Smooth muscle cell (in vitro differentiated cells): Measurements from ENCODE around the gene BTBD9. TPM values are rescaled to one million over a fixed set of nuclear protein-coding genes. Genes with fewer than 3 reads are reported as not detected.

Source experiments
- DNase-seq: peaks from one replicate; lab custom pipeline; 2025; ENCODE audit not compliant: unreplicated experiment; lab: John Stamatoyannopoulos, UW
- H2AFZ ChIP-seq: fragments of 200-600 bp; sonication (generic); 2 replicates; pipeline ENCODE4 v1.6.0; 2016; ENCODE audit warnings: antibody characterized with exemption, low read depth, mild to moderate bottlenecking
- H3F3A ChIP-seq: fragments of 200-600 bp; sonication (generic); 2 replicates; pipeline ENCODE4 v1.6.0; 2017; ENCODE audit warnings: antibody characterized with exemption, low read depth
- H3K27ac ChIP-seq: fragments of 200-600 bp; sonication (generic); 2 replicates; pipeline ENCODE4 v1.5.1; 2016; ENCODE audit warnings: low read depth, mild to moderate bottlenecking
- H3K27me3 ChIP-seq: fragments of 200-600 bp; sonication (generic); 2 replicates; pipeline ENCODE4 v1.6.1; 2016; ENCODE audit warnings: low read depth, mild to moderate bottlenecking
- H3K36me3 ChIP-seq: fragments of 200-600 bp; sonication (generic); 2 replicates; pipeline ENCODE4 v1.5.1; 2016; ENCODE audit warnings: low read depth
- H3K4me1 ChIP-seq: fragments of 200-600 bp; sonication (generic); 2 replicates; pipeline ENCODE4 v1.5.1; 2016; ENCODE audit warnings: low read depth
- H3K4me2 ChIP-seq: fragments of 200-600 bp; sonication (generic); 2 replicates; pipeline ENCODE4 v1.6.0; 2016; ENCODE audit warnings: mild to moderate bottlenecking
- H3K4me3 ChIP-seq: fragments of 200-600 bp; sonication (generic); 2 replicates; pipeline ENCODE4 v1.5.1; 2016; ENCODE audit warnings: mild to moderate bottlenecking
- H3K79me2 ChIP-seq: fragments of 200-600 bp; sonication (generic); 2 replicates; pipeline ENCODE4 v1.6.0; 2016; ENCODE audit warnings: low read depth, mild to moderate bottlenecking
- H3K9ac ChIP-seq: fragments of 200-600 bp; sonication (generic); 2 replicates; pipeline ENCODE4 v1.6.0; 2016; ENCODE audit warnings: low read depth
- H3K9me3 ChIP-seq: fragments of 200-600 bp; sonication (generic); replicated peaks from 2 replicates; pipeline ENCODE4 v1.5.1; 2016; ENCODE audit warnings: low read depth
- H4K20me1 ChIP-seq: fragments of 200-600 bp; sonication (generic); 2 replicates; pipeline ENCODE4 v1.6.0; 2016; ENCODE audit warnings: low read depth
- CTCF ChIP-seq: fragments of 200-600 bp; sonication (generic); IDR thresholded peaks from 2 replicates; pipeline ENCODE4 v1.5.1; 2017; ENCODE audit warnings: borderline replicate concordance, mild to moderate bottlenecking, antibody characterized with exemption; ENCODE audit not compliant: insufficient read depth, poor library complexity, severe bottlenecking
- WGBS: methylation state at CpG from one replicate; pipeline ENCODE4 v1.1.7; 2016; ENCODE audit warnings: low lambda C conversion rate; 5-methylcytosine and 5-hydroxymethylcytosine counted together
- polyA plus RNA-seq: library from polyadenylated mRNA; unstranded; fragments of >200 nt; fragmentation: Nextera tagmentation; extraction: Ambion mirVana; gene quantifications from 2 replicates; pipeline ENCODE4 v1.2.1, GENCODE V29; 2016
- total RNA-seq: library from RNA; depleted of rRNA; stranded (reverse); fragments of >200 nt; gene quantifications from 2 replicates; pipeline ENCODE4 v1.2.3, GENCODE V29; 2014

BTBD9 gene
- total and polyA plus RNA-seq, 2 experiments from 2014 or later, result 5.6 to 12.5 TPM

- Histone ChIP-seq H3K4me1 (peaks cover 3% of the 10 kb centered on the region), H3K79me2 (no peaks in the 10 kb centered on the region), H3K27me3 (no peaks in the 10 kb centered on the region), H3K4me2 (no peak overlapping the region), H3K9ac (no peak overlapping the region), H4K20me1 (no peaks in the 10 kb centered on the region), H2AFZ (no peak overlapping the region), H3K27ac (no peak overlapping the region), H3K9me3 (no peaks in the 10 kb centered on the region), H3F3A (no peaks in the 10 kb centered on the region), H3K36me3 (no peaks in the 10 kb centered on the region), H3K4me3 (no peak overlapping the region)
- DNase-seq, result no peak
- TF ChIP-seq CTCF, result no peak
- 97% methylated on average over 5 of the region's 5 CpGs for WGBS
Observed at GRCh38 chr6:38599261-38599660, 40.5 kb downstream of the BTBD9 start.

GRCh38 chr6:38593998-38594665 is 45.6 kb downstream of the BTBD9 start:
- Histone ChIP-seq H4K20me1 (no peaks in the 10 kb centered on the region), H3K27ac (no peak overlapping the region), H3K4me3 (no peak overlapping the region), H3K79me2 (no peaks in the 10 kb centered on the region), H3K27me3 (no peaks in the 10 kb centered on the region), H3F3A (no peaks in the 10 kb centered on the region), H3K4me2 (no peak overlapping the region), H3K4me1 (no peaks in the 10 kb centered on the region), H3K9me3 (no peaks in the 10 kb centered on the region), H2AFZ (no peak overlapping the region), H3K36me3 (no peaks in the 10 kb centered on the region), H3K9ac (no peak overlapping the region)
- no peak for DNase-seq
- TF ChIP-seq CTCF, result no peak
- WGBS, result 93% methylated on average over 3 of the region's 3 CpGs

- Histone ChIP-seq H3K27me3 (no peaks in the 10 kb centered on the region), H3K36me3 (no peaks in the 10 kb centered on the region), H3F3A (no peaks in the 10 kb centered on the region), H3K9ac (no peak overlapping the region), H4K20me1 (no peaks in the 10 kb centered on the region), H2AFZ (no peak overlapping the region), H3K4me1 (no peaks in the 10 kb centered on the region), H3K9me3 (no peaks in the 10 kb centered on the region), H3K4me3 (no peak overlapping the region), H3K27ac (no peak overlapping the region), H3K4me2 (no peak overlapping the region), H3K79me2 (no peaks in the 10 kb centered on the region)
- TF ChIP-seq CTCF, result no peak
- no peak for DNase-seq
Observed at GRCh38 chr6:38593409-38593808, 46.3 kb downstream of the BTBD9 start.

- Histone ChIP-seq H3K9ac (no peak overlapping the region), H3K4me3 (no peak overlapping the region), H3K4me1 (no peaks in the 10 kb centered on the region), H3K36me3 (no peaks in the 10 kb centered on the region), H3K9me3 (no peaks in the 10 kb centered on the region), H4K20me1 (no peaks in the 10 kb centered on the region), H3F3A (no peaks in the 10 kb centered on the region), H3K27me3 (no peaks in the 10 kb centered on the region), H2AFZ (no peak overlapping the region), H3K79me2 (no peaks in the 10 kb centered on the region), H3K4me2 (no peak overlapping the region), H3K27ac (no peak overlapping the region)
- DNase-seq, result no peak
- 88% methylated on average over 1 of the region's 1 CpG for WGBS
- TF ChIP-seq CTCF, result no peak
Observed at GRCh38 chr6:38591439-38591838, 48.3 kb downstream of the BTBD9 start.
